HG02973 (cell line): ENCODE measurements around the gene RGS17.
"Not testable (repeated sequence)": the region's sequence is repeated elsewhere in the genome, so short reads cannot be mapped to it uniquely, and the experiment has no call there.

Source experiments
- ATAC-seq: cut with Tn5 transposase; IDR thresholded peaks from one replicate; pipeline ENCODE4 v1.9.1; 2021; ENCODE audit warnings: moderate library complexity; ENCODE audit not compliant: unreplicated experiment

Gene RGS17

GRCh38 chr6:153038378-153039057 is 92.6 kb downstream of the RGS17 start:
- ATAC-seq, result no peak

- ATAC-seq, result no peak
Measured at GRCh38 chr6:153034139-153034538, 96.9 kb downstream of the RGS17 start.

DNA sequence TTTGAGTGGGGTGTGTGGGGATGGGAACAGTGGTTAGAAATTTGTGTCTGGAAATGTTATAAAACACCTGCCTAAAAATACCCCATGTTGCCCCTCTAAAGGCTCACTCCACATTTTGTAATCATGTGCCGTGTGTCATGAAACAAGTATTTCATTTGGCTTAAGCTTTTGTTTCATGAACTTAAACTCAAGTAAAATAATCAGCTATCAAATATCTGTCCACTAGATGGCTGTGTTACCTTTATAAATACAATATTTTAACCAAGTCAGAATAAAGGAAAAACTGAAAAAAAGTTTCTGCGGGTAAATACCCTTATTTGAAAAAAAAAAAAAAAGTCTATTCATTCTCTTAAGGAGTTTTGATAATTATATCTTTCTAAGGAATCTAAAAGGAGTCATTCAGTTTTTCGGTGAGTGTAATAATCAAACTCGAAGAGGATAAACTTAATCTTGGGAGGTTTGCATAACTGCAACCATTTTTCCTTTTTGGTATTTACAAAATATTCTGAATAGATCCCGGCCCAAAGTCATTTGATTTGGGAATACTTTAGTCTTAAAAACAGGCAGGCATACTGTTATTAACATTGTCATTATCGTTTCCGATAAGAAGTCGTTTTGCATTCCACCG is 98.7 kb downstream of the RGS17 start:
- ATAC-seq, result no peak

GRCh38 chr6:153031335-153031955 is 99.6 kb downstream of the RGS17 start:
- ATAC-seq, result no peak

DNA sequence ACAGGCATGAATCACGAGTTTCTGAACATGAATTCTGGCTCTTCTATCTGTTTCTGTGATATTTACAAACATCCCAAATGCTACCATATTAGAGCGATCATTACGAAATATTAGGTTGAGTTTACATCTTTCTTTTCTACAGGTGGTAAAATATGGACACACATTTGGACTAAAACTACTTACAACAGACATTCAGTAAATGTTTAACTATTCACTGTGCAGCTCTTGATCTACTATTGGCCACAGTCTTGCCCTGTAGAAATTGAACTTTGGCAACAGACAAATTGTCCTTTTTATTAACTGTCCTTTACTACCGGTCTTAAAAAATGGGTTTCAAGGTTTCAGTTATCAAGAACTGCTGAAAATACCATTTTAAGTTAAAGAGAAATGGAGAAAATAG is 102.1 kb downstream of the RGS17 start:
- ATAC-seq, result no peak

DNA sequence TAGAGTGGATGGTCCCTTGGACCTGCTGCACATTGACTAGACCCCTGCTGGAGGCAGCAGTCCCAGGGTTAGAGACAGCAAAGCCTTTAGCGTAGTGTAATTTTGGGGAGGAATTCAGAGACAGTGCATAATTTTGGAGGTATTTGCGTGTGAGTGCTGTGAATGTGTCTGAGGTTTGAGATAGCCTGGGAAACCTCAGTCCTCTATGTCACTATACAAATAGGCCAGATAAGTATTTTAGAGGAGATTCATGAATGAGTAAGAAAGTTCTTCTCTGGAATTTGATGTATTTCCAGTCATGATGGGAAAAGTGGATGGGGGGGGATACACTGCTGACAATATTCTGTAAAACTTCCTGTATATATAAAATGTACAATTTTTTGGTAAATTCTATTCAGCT is 102.8 kb downstream of the RGS17 start:
- ATAC-seq, result no peak

GRCh38 chr6:153027480-153027879 is 103.6 kb downstream of the RGS17 start:
- no peak for ATAC-seq

DNA sequence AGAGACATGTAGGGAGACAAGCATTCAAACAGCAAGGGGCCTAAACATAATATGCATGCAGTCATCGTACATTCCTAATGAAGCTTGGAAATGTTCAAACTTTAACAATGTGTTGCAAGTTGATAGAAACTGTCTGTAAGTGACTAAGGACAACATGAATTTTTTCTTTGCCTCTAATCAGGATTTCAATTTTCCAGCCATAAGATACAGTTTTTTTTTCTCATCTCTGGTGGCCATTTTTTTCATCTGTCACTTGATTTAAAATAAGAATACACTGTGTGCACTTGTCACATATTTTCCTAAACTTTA is 106.4 kb downstream of the RGS17 start:
- no peak for ATAC-seq

DNA sequence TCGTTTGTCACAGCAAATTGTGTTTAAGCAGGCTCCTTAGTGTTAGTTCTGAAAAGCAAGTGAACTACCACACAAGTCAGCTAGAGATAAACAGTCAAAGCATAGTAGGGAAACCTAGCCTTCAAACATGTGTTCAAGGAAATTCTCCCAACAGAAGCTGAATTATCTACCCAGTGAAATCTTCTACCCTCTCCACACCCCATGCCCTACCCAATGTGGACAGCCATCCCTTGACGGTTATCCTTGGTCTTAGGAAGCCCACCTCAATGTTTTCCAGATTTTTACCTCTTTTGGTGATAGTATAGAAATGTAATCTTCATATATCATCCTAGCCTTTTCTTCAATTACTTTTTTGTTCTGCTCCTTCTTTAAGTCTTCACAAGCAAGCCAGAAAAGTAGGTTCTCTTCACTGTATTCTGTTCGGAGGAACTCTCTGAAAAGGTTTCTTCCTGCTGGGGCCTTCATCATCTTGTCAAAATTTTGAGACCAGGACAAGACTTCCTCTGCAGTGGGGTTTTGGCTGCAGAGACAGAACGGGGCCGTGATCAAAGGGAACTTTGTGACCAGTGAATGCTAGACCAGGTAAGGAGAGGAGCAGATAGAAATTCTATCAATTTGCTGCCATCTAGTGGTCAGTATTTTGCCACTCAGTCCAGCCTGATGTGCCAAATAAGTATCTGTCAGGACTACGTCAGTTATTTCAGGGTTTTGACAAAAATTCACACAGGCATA is 106.9 kb downstream of the RGS17 start:
- ATAC-seq, result peak; percentile 97

GRCh38 chr6:153018355-153018754 is 112.7 kb downstream of the RGS17 start:
- ATAC-seq, result no peak

GRCh38 chr6:153016846-153017245 is 114.2 kb downstream of the RGS17 start:
- ATAC-seq, result no peak

GRCh38 chr6:153015094-153015640 is 115.9 kb downstream of the RGS17 start:
- ATAC-seq, result no peak

- no peak for ATAC-seq
Measured at GRCh38 chr6:153013438-153013837, 117.6 kb downstream of the RGS17 start.

DNA sequence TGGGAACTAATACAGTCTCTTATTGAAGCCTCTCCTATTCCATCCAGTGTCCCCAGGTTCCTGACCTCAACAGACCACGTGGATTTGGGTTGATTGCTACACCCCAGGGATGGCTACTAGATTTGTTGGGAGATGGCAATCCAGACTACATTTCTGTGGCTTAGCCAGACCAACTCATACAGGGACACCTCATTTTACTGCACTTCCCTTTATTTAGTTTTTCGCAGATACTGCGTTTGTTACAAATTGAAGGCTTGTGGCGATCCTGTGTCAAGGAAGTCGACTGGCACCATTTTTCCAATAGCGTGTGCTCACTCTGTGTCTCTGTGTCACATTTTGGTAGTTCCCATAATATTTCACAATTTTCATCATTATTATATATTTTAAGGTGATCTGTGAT is 118.2 kb downstream of the RGS17 start:
- no peak for ATAC-seq

DNA sequence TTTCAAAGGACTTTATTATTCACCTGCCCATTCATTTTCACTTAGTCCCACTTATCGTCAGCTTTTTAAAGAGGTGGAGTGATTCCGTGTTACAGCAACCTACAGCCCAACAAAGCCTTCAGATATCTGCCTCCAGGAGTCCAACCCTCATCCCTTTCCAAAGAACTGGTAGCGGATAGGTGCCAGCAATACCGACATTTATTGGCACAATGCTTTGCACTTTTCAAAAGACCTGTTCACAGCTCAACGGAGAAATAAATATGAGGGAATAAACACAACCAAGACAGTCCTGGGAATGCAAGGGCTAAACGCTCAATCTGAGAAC is 127.8 kb downstream of the RGS17 start:
- peak; percentile 7 for ATAC-seq

DNA sequence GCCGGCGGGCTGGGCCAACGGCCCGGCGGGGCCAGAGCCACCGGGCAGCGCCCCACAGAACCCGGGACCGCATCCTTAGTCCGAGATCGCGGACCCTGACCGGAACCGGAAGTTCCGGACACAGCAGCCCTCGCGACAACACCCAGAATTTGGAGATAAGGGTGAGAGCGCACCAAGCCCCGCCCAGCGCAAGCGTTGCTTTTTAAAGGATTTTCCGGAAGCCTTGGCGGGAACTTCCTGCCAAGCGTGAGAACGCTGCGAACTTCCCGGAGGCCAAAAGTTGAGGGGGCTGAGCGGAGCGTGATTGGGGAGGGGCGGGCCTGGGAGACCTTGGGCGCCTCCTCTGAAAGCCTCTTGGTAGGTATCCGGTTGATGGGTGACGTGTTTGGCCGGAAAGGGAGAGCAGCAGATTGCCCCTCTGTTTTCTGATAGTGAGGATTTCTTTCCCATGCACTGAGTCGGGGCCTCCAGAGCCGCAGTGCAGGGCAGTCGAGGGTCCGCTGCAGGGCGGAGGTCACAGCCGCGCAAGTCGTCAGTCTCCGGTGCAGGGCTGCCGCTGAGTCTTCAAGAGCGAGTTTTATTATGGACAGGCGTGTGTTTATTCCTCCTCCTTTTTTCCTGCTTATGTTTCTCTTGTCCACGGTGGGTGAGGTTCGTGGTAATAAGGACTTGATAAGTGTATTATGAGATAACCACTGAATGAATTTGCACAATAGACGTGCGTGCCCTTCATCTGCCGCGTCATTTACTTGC is 128.3 kb downstream of the RGS17 start, which contains the start of gene MTRF1L:
TSS of gene MTRF1L (minus strand) at position 97 of the 753 bp plus-strand sequence. CDS start at position 73, 24 bp downstream.
- peak; percentile 94 for ATAC-seq

- ATAC-seq, result peak; percentile 18
Measured at GRCh38 chr6:153001767-153002612, 129.1 kb downstream of the RGS17 start.

- not testable (repeated sequence) for ATAC-seq
Measured at GRCh38 chr6:153000790-153001189, 130.3 kb downstream of the RGS17 start.

DNA sequence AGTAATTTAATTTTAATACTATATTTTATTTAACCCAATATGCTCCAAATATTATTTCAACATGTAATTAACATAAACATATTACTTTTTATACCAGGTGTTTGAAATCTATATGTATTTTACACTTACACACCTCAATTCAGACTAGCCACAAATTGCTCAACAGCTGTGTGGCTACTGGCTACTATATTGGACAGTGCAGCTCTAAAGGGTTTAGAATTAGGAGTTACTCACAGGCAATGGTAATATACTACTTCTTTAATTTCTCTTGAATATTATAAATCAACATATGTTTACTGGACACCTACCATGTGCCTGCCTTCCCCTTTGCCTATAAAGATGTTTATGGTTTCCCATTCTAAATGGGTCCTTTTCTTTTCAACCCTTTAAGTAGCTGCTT is 130.8 kb downstream of the RGS17 start:
- no peak for ATAC-seq

GRCh38 chr6:152999538-152999937 is 131.5 kb downstream of the RGS17 start:
- not testable (repeated sequence) for ATAC-seq
